PFSK-1 (cell line): ENCODE data around the gene RTEL1.

ENCODE experiments used
- FOXP2 ChIP-seq: optimal IDR thresholded peaks from 2 replicates; pipeline ENCODE3; 2011; ENCODE audit warnings: borderline replicate concordance, control low read depth, inconsistent platforms; ENCODE audit not compliant: insufficient read depth; ENCODE audit errors: extremely low read length, extremely low read depth
- POLR2AphosphoS5 ChIP-seq: IDR thresholded peaks from 2 replicates; pipeline ENCODE4 v1.6.1; 2012; ENCODE audit warnings: low read depth, mild to moderate bottlenecking, control low read depth, low read length, moderate library complexity
- SIN3A ChIP-seq: IDR thresholded peaks from 2 replicates; pipeline ENCODE4 v1.6.1; 2012; ENCODE audit warnings: mild to moderate bottlenecking, low read length, moderate library complexity, borderline replicate concordance; ENCODE audit not compliant: insufficient read depth
- TAF1 ChIP-seq: IDR thresholded peaks from 2 replicates; pipeline ENCODE4 v1.6.1; 2012; ENCODE audit warnings: low read length, control low read depth, borderline replicate concordance; ENCODE audit not compliant: insufficient read depth
- TF ChIP-seq, protein P1 (sequence below), 2 experiments: IDR thresholded peaks; 2 replicates each; pipeline versions ENCODE4 v1.6.1 to v1.8.0; 2011 to 2012; ENCODE audit warnings: low read depth in 2 of 2, low read length in 2 of 2, control low read depth in 1 of 2, inconsistent platforms in 1 of 2, mild to moderate bottlenecking in 1 of 2, moderate library complexity in 1 of 2; ENCODE audit not compliant: insufficient read depth in 1 of 2

The RTEL1 gene

DNA sequence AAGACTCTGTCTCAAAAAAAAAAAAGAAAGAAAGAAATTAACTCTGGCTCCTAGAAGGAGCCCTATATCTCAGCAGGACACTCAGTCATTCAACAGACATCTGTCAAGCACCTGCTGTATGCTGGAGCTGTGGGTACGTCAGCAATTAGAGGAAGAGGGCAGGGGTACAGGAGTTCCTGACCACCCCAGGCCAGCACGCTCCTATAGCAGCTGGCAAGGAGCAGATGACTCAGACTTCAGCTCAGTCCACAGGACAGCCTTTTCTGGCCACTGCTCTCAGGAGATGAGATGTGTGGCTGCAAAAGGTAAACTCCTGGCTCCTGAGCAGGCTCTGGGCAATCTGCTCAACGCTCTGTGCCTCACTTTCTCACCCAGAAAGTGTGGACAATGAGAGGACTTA lies 1.7 kb upstream of the RTEL1 start:
- TF ChIP-seq POLR2AphosphoS5: no peak
- no peak for TF ChIP-seq FOXP2
- TF ChIP-seq TAF1: no peak

GRCh38 chr20:63657260-63657936 lies 714 bp upstream of the RTEL1 start:
- TF ChIP-seq SIN3A (no peak), FOXP2 (peak; percentile 13)

- TF ChIP-seq, protein P1, sequence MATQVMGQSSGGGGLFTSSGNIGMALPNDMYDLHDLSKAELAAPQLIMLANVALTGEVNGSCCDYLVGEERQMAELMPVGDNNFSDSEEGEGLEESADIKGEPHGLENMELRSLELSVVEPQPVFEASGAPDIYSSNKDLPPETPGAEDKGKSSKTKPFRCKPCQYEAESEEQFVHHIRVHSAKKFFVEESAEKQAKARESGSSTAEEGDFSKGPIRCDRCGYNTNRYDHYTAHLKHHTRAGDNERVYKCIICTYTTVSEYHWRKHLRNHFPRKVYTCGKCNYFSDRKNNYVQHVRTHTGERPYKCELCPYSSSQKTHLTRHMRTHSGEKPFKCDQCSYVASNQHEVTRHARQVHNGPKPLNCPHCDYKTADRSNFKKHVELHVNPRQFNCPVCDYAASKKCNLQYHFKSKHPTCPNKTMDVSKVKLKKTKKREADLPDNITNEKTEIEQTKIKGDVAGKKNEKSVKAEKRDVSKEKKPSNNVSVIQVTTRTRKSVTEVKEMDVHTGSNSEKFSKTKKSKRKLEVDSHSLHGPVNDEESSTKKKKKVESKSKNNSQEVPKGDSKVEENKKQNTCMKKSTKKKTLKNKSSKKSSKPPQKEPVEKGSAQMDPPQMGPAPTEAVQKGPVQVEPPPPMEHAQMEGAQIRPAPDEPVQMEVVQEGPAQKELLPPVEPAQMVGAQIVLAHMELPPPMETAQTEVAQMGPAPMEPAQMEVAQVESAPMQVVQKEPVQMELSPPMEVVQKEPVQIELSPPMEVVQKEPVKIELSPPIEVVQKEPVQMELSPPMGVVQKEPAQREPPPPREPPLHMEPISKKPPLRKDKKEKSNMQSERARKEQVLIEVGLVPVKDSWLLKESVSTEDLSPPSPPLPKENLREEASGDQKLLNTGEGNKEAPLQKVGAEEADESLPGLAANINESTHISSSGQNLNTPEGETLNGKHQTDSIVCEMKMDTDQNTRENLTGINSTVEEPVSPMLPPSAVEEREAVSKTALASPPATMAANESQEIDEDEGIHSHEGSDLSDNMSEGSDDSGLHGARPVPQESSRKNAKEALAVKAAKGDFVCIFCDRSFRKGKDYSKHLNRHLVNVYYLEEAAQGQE (IDR thresholded peaks at IDR 0.05; ENCODE audit: insufficient read depth in 1 of 2, low read depth in 2 of 2, low read length in 2 of 2): no peak
- TF ChIP-seq POLR2AphosphoS5: no peak
- no peak for TF ChIP-seq TAF1
- TF ChIP-seq SIN3A: no peak; the same call in 1 of the 2 replicates
- TF ChIP-seq FOXP2: no peak
Observed at GRCh38 chr20:63658749-63659187, 656 bp downstream of the RTEL1 start.

DNA sequence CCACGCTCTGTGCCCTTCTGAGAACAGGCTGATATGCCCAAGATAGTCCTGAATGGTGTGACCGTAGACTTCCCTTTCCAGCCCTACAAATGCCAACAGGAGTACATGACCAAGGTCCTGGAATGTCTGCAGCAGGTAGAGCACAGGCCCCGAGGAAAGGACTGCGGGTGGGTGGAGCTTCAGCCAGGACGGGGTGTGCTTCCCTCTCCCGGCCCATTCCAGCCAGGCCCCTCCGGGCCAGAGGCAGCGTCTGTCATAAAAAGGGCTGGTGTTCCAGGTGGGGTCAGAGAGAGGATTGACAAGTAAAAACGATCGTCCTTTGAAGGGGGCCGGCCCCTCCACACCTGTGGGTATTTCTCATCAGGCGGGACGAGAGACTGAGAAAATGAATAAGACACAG lies 1.3 kb downstream of the RTEL1 start:
- no peak for TF ChIP-seq SIN3A
- no peak for TF ChIP-seq TAF1
- TF ChIP-seq, protein P1 (IDR thresholded peaks at IDR 0.05; ENCODE audit: insufficient read depth in 1 of 2, low read depth in 2 of 2, low read length in 2 of 2): no peak
- TF ChIP-seq FOXP2: no peak
- no peak for TF ChIP-seq POLR2AphosphoS5

DNA sequence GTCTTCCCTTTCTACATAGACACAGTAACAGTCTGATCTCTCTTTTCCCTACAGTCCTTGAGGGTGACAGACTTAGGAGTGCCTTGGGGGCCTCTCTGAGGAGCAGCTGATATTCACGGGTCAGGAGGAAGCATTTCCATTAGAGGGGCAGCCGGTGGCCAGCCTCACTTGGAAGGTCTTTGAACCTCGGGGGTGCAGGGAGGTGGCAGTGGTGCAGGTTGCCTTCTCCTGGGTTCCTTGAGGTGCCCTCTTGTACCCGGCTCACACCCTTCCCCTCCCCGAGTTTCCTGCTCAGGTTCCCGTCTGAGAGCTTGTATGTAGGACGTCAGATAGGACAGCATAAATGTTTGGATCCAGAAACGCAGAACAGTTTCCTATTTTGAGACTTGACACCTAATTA lies 2.5 kb downstream of the RTEL1 start:
- TF ChIP-seq TAF1: no peak

DNA sequence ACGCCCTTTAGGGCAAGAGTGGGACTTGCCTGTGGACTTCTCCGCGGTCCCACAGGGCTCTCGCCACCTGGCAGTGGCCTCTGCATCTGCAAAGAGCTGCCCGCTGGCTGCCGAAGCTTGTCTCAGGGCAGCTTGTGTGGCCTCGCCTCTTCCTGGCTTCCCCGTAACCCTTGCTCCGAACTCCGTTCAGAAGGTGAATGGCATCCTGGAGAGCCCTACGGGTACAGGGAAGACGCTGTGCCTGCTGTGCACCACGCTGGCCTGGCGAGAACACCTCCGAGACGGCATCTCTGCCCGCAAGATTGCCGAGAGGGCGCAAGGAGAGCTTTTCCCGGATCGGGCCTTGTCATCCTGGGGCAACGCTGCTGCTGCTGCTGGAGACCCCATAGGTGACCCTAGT lies 3.0 kb downstream of the RTEL1 start:
- no peak for TF ChIP-seq SIN3A
- TF ChIP-seq FOXP2: no peak
- TF ChIP-seq TAF1: no peak
- TF ChIP-seq, protein P1 (IDR thresholded peaks at IDR 0.05; ENCODE audit: insufficient read depth in 1 of 2, low read depth in 2 of 2, low read length in 2 of 2): no peak
- no peak for TF ChIP-seq POLR2AphosphoS5
